ENCODE data around the gene CYP4F2. TPM values are rescaled to one million over a fixed set of nuclear protein-coding genes. Genes with fewer than 3 reads are reported as not detected.

CYP4F2 gene
- total and polyA plus RNA-seq, 2 donors (not counting 3 experiments of a cell fraction or from before 2014, with no cell fraction given): not detected

- Histone ChIP-seq H3K4me1 (ENCODE audit: control insufficient read depth, extremely low read depth, insufficient read depth, low read length) (peaks cover 4% of the 10 kb centered on the region), H4K20me1 (replicated peaks; ENCODE audit: control insufficient read depth, extremely low read depth, insufficient read depth, low read length) (no peaks in the 10 kb centered on the region), H3K9me1 (replicated peaks; ENCODE audit: control insufficient read depth, extremely low read depth, insufficient read depth, low read length) (no peaks in the 10 kb centered on the region), H3K9me3 (replicated peaks; ENCODE audit: control insufficient read depth, insufficient read depth, low read length) (no peaks in the 10 kb centered on the region), H2AFZ (ENCODE audit: low read depth, low read length) (no peak overlapping the region), H3K36me3 (ENCODE audit: control insufficient read depth in 2 of 2, extremely low read depth in 1 of 2, insufficient read depth in 2 of 2, low read length in 2 of 2) (no peaks in the 10 kb centered on the region), H3K27ac (ENCODE audit: insufficient read depth, low read depth, low read length) (no peak overlapping the region), H3K27me3 (ENCODE audit: control insufficient read depth in 2 of 2, insufficient read depth in 2 of 2, low read length in 2 of 2) (no peaks in the 10 kb centered on the region), H3K4me3 (replicated peaks in 1 of 3; ENCODE audit: insufficient read depth in 1 of 3, low read depth in 1 of 3, low read length in 3 of 3) (no peak overlapping the region), H3K79me2 (ENCODE audit: control insufficient read depth, insufficient read depth, low read length) (no peaks in the 10 kb centered on the region), H3K4me2 (ENCODE audit: insufficient read depth, low read length) (no peak overlapping the region), H3K9ac (replicated peaks; ENCODE audit: extremely low read depth, insufficient read depth, low read length) (no peak overlapping the region)
- BruUV-seq (replicated peaks): no TSS peak
- TF ChIP-seq POLR2AphosphoS5 (IDR thresholded peaks at IDR 0.05; ENCODE audit: insufficient read depth, low read depth, low read length) (no peak), CTCF (IDR thresholded peaks at IDR 0.05; ENCODE audit: extremely low read depth in 1 of 2, insufficient read depth in 1 of 2, low read depth in 1 of 2, low read length in 2 of 2) (no peak)
- POLR2A ChIA-PET: no interaction called here
- DNase-seq (ENCODE audit: low read depth, low spot score) (no peak), FAIRE-seq (no peak)
- dilution Hi-C loops (cut with MboI; ENCODE audit: extremely low pct_ligation_motif_present, low sequenced_read_pairs) (no loop called here), intact Hi-C loops (cut with micrococcal nuclease) (no loop called here)
- CTCF ChIA-PET: no interaction called here
Observed at GRCh38 chr19:15841875-15842569, 55.9 kb downstream of the CYP4F2 start.

GRCh38 chr19:15840833-15841232 lies 57.0 kb downstream of the CYP4F2 start:
- Histone ChIP-seq H3K9ac (replicated peaks; ENCODE audit: extremely low read depth, insufficient read depth, low read length) (no peak overlapping the region), H4K20me1 (replicated peaks; ENCODE audit: control insufficient read depth, extremely low read depth, insufficient read depth, low read length) (no peaks in the 10 kb centered on the region), H3K36me3 (ENCODE audit: control insufficient read depth in 2 of 2, extremely low read depth in 1 of 2, insufficient read depth in 2 of 2, low read length in 2 of 2) (no peaks in the 10 kb centered on the region), H2AFZ (ENCODE audit: low read depth, low read length) (no peak overlapping the region), H3K27me3 (ENCODE audit: control insufficient read depth in 2 of 2, insufficient read depth in 2 of 2, low read length in 2 of 2) (no peaks in the 10 kb centered on the region), H3K4me3 (replicated peaks in 1 of 3; ENCODE audit: insufficient read depth in 1 of 3, low read depth in 1 of 3, low read length in 3 of 3) (no peak overlapping the region), H3K9me3 (replicated peaks; ENCODE audit: control insufficient read depth, insufficient read depth, low read length) (no peaks in the 10 kb centered on the region), H3K4me2 (ENCODE audit: insufficient read depth, low read length) (no peak overlapping the region), H3K4me1 (ENCODE audit: control insufficient read depth, extremely low read depth, insufficient read depth, low read length) (peaks cover 6% of the 10 kb centered on the region), H3K79me2 (ENCODE audit: control insufficient read depth, insufficient read depth, low read length) (no peaks in the 10 kb centered on the region), H3K27ac (ENCODE audit: insufficient read depth, low read depth, low read length) (no peak overlapping the region), H3K9me1 (replicated peaks; ENCODE audit: control insufficient read depth, extremely low read depth, insufficient read depth, low read length) (no peaks in the 10 kb centered on the region)
- ChIA-PET POLR2A (no interaction called here), CTCF (no interaction called here)
- DNase-seq (ENCODE audit: low read depth, low spot score) (no peak), FAIRE-seq (no peak)
- TF ChIP-seq EZH2 (IDR thresholded peaks at IDR 0.05; ENCODE audit: borderline replicate concordance, low read depth, low read length, severe bottlenecking): no peak
- TF ChIP-seq POLR2AphosphoS5 (IDR thresholded peaks at IDR 0.05; ENCODE audit: insufficient read depth, low read depth, low read length): no peak
- no peak for TF ChIP-seq POLR2A (IDR thresholded peaks at IDR 0.05; ENCODE audit: low read depth, low read length)
- no peak for TF ChIP-seq JUN (IDR thresholded peaks at IDR 0.05; ENCODE audit: borderline replicate concordance, insufficient read depth, insufficient read length, low read depth)
- TF ChIP-seq CTCF (IDR thresholded peaks at IDR 0.05; ENCODE audit: extremely low read depth in 1 of 2, insufficient read depth in 1 of 2, low read depth in 1 of 2, low read length in 2 of 2): no peak
- TF ChIP-seq MAX (IDR thresholded peaks at IDR 0.05; ENCODE audit: insufficient read depth, insufficient read length): no peak
- TF ChIP-seq GATA2 (IDR thresholded peaks at IDR 0.05; ENCODE audit: insufficient read depth, insufficient read length, low read depth, low read length): no peak
- no peak for TF ChIP-seq FOS (IDR thresholded peaks at IDR 0.05; ENCODE audit: borderline replicate concordance, insufficient read depth, low read length)
- TF ChIP-seq MYC (IDR thresholded peaks at IDR 0.05; ENCODE audit: low read depth, low read length): no peak
- intact Hi-C loops (cut with micrococcal nuclease): no loop called here
- BruUV-seq (replicated peaks): no TSS peak
- dilution Hi-C loops (cut with MboI; ENCODE audit: extremely low pct_ligation_motif_present, low sequenced_read_pairs): no loop called here

Data from endothelial cell of umbilical vein (primary cell).